A549 (cell line): ENCODE data around the gene ENPEP.

Source experiments
- CBX2 ChIP-seq: fragments of 200-600 bp; sonication (generic); IDR thresholded peaks from 2 replicates; pipeline ENCODE4 v1.6.1; 2016; ENCODE audit warnings: low read depth, mild to moderate bottlenecking, borderline replicate concordance
- EHMT2 ChIP-seq: fragments of 200-600 bp; sonication (generic); IDR thresholded peaks from 2 replicates; pipeline ENCODE4 v1.6.1; 2016; ENCODE audit warnings: antibody characterized with exemption, low read depth, mild to moderate bottlenecking, moderate library complexity
- FOSB ChIP-seq: fragments of 250-450 bp; sonication (Bioruptor Pico); IDR thresholded peaks from 2 replicates; pipeline ENCODE4 v1.5.0; 2020; ENCODE audit warnings: mild to moderate bottlenecking, moderate library complexity
- KDM1A ChIP-seq: fragments of 200-600 bp; sonication (generic); IDR thresholded peaks from 2 replicates; pipeline ENCODE4 v1.6.1; 2016; ENCODE audit warnings: low read depth, mild to moderate bottlenecking
- MYC ChIP-seq: IDR thresholded peaks from 2 replicates; pipeline ENCODE4 v1.6.1; 2012; ENCODE audit warnings: mild to moderate bottlenecking, inconsistent platforms, low read length, improper control_type of control experiment, borderline replicate concordance
- NFE2L2 ChIP-seq: fragments of 150-350 bp; conservative IDR thresholded peaks from 2 replicates; pipeline ENCODE4 v1.6.1; 2014; ENCODE audit warnings: low read length
- POLR2A ChIP-seq: IDR thresholded peaks from 2 replicates; pipeline ENCODE4 v1.6.1; 2012; ENCODE audit warnings: mild to moderate bottlenecking, low read length
- RAD21 ChIP-seq, 2 experiments: fragments of >200 bp in 1 of 2; sonication (Bioruptor Twin) in 1 of 2; formaldehyde crosslinking in 1 of 2; IDR thresholded peaks in 1 of 2; conservative IDR thresholded peaks in 1 of 2; 2 replicates in 1 of 2; 3 replicates in 1 of 2; pipeline ENCODE4 v1.6.1; 2012 to 2018; ENCODE audit warnings: inconsistent platforms in 1 of 2
- RCOR1 ChIP-seq: fragments of 150-350 bp; IDR thresholded peaks from 2 replicates; pipeline ENCODE4 v1.6.1; 2014; ENCODE audit warnings: antibody characterized with exemption, low read length, low read depth
- SMC3 ChIP-seq: fragments of >200 bp; sonication (Bioruptor Twin); formaldehyde crosslinking; IDR thresholded peaks from 3 replicates; pipeline ENCODE4 v1.6.1; 2018; ENCODE audit warnings: inconsistent platforms
- TF ChIP-seq, protein P1 (sequence below): fragments of 150-350 bp; IDR thresholded peaks from 2 replicates; pipeline ENCODE4 v1.6.1; 2014; ENCODE audit warnings: low read depth, mild to moderate bottlenecking, low read length
- TF ChIP-seq, protein P2 (sequence below): IDR thresholded peaks from 2 replicates; pipeline ENCODE4 v1.6.1; 2012
- TF ChIP-seq, protein P3 (sequence below): fragments of >200 bp; sonication (Bioruptor Twin); formaldehyde crosslinking; IDR thresholded peaks from 3 replicates; pipeline ENCODE4 v1.5.1; 2016
- TF ChIP-seq, protein P4 (sequence below): fragments of >200 bp; sonication (Bioruptor Twin); formaldehyde crosslinking; IDR thresholded peaks from 3 replicates; pipeline ENCODE4 v1.6.1; 2016

DNA sequence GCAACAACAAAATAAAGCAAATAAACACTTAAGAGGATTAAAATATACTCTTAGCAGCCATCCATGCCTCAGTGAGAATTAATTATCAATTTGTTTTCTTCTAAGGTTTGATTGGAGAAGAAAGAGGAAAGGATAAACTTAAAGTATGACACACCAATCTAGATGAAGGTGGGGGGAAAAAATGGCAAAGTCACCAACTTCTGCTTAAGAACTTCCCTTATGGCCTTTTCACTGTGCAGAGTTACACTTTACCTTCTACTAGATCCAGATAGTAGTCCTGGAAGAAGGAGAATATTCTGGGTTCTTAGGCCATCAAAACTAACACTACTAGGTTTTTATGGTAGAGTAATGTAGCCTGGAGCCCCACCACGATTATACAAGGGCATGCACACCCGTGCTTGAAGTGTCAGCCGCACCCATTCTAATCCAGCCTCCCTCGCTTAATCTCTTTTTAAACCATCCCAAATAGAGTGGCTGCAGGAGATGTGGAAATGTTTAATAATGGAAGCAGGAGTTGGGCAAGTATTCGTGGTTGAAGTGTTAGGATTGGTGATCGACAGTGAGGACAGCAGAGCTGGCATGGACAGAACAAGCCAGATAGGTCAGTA, 14.1 kb downstream of the ENPEP start:
- TF ChIP-seq RAD21 (conservative IDR thresholded peaks at IDR 0.05 in 1 of 2, IDR thresholded peaks at IDR 0.05 in 1 of 2): no peak
- TF ChIP-seq SMC3: no peak
- TF ChIP-seq KDM1A: no peak
- TF ChIP-seq, protein P1, sequence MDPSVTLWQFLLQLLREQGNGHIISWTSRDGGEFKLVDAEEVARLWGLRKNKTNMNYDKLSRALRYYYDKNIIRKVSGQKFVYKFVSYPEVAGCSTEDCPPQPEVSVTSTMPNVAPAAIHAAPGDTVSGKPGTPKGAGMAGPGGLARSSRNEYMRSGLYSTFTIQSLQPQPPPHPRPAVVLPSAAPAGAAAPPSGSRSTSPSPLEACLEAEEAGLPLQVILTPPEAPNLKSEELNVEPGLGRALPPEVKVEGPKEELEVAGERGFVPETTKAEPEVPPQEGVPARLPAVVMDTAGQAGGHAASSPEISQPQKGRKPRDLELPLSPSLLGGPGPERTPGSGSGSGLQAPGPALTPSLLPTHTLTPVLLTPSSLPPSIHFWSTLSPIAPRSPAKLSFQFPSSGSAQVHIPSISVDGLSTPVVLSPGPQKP: no peak
- TF ChIP-seq, protein P2, sequence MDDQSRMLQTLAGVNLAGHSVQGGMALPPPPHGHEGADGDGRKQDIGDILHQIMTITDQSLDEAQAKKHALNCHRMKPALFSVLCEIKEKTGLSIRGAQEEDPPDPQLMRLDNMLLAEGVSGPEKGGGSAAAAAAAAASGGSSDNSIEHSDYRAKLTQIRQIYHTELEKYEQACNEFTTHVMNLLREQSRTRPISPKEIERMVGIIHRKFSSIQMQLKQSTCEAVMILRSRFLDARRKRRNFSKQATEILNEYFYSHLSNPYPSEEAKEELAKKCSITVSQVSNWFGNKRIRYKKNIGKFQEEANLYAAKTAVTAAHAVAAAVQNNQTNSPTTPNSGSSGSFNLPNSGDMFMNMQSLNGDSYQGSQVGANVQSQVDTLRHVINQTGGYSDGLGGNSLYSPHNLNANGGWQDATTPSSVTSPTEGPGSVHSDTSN: no peak
- TF ChIP-seq NFE2L2: no peak
- TF ChIP-seq EHMT2: no peak
- TF ChIP-seq FOSB: no peak
- TF ChIP-seq, protein P3, sequence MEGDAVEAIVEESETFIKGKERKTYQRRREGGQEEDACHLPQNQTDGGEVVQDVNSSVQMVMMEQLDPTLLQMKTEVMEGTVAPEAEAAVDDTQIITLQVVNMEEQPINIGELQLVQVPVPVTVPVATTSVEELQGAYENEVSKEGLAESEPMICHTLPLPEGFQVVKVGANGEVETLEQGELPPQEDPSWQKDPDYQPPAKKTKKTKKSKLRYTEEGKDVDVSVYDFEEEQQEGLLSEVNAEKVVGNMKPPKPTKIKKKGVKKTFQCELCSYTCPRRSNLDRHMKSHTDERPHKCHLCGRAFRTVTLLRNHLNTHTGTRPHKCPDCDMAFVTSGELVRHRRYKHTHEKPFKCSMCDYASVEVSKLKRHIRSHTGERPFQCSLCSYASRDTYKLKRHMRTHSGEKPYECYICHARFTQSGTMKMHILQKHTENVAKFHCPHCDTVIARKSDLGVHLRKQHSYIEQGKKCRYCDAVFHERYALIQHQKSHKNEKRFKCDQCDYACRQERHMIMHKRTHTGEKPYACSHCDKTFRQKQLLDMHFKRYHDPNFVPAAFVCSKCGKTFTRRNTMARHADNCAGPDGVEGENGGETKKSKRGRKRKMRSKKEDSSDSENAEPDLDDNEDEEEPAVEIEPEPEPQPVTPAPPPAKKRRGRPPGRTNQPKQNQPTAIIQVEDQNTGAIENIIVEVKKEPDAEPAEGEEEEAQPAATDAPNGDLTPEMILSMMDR: no peak
- no peak for TF ChIP-seq POLR2A
- TF ChIP-seq RCOR1: no peak
- TF ChIP-seq CBX2: no peak
- TF ChIP-seq, protein P4, sequence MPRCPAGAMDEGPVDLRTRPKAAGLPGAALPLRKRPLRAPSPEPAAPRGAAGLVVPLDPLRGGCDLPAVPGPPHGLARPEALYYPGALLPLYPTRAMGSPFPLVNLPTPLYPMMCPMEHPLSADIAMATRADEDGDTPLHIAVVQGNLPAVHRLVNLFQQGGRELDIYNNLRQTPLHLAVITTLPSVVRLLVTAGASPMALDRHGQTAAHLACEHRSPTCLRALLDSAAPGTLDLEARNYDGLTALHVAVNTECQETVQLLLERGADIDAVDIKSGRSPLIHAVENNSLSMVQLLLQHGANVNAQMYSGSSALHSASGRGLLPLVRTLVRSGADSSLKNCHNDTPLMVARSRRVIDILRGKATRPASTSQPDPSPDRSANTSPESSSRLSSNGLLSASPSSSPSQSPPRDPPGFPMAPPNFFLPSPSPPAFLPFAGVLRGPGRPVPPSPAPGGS: no peak
- TF ChIP-seq MYC: no peak
